ENCODE measurements around the gene ZNF337.

ZNF337 gene

DNA sequence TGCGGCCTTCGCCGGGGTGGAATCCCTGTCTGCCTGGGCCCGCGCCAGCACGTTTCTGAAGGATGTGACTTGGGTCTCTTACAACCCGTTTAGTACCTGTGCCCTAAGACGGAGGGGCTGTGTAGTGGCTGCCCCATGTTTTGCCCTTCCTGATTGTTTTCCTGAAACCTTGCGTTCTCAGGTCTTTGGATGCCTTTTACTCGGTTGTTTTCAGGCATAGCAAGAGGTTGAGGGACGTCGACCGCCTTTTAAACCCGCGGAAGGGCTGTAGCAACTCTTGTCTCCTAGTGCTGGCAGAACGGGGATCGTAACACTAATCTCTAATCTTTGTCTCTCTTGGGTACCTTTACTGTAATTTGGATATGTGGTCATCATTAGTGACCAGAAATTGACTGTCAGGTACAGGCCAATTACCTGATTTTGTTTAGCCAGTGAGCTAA lies 72.1 kb downstream of the ZNF337 start:
- H3K4me3 ChIP-seq (replicated peaks; ENCODE audit: low read depth, low read length), result peak overlapping the region; percentile 84
- TF ChIP-seq CTCF (IDR thresholded peaks at IDR 0.05; ENCODE audit: low read length, missing control alignments), result no peak
- no peak for DNase-seq (ENCODE audit: low read depth)
